Inflammatory macrophage treated with lipopolysaccharide for 1 hour (primary cell): ENCODE measurements around the gene A2ML1.
"Not testable (repeated sequence)": the region's sequence is repeated elsewhere in the genome, so short reads cannot be mapped to it uniquely, and the experiment has no call there.

ENCODE experiments used
- DNase-seq, 2 donors: peaks; one replicate each; pipeline ENCODE4 v3.0.0-alpha.2; 2020 to 2022

A2ML1 gene

DNA sequence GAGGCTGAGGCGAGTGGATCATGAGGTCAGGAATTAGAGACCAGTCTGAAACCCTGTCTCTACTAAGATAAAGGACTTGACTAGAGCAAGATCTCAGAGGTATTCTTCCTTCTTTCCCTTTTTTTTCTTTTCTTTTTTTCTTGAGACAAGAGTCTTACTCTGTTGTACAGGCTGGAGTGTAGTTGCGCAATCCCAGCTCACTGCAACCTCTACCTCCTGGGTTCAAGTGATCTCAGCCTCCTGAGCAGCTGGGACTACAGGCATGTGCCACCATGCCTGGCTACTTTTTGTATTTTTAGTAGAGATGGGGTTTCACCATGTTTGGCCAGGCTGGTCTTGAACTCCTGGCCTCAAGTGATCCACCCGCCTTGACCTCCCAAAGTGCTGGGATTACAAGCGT, 37.0 kb downstream of the A2ML1 start:
- DNase-seq, result not testable (repeated sequence)

DNA sequence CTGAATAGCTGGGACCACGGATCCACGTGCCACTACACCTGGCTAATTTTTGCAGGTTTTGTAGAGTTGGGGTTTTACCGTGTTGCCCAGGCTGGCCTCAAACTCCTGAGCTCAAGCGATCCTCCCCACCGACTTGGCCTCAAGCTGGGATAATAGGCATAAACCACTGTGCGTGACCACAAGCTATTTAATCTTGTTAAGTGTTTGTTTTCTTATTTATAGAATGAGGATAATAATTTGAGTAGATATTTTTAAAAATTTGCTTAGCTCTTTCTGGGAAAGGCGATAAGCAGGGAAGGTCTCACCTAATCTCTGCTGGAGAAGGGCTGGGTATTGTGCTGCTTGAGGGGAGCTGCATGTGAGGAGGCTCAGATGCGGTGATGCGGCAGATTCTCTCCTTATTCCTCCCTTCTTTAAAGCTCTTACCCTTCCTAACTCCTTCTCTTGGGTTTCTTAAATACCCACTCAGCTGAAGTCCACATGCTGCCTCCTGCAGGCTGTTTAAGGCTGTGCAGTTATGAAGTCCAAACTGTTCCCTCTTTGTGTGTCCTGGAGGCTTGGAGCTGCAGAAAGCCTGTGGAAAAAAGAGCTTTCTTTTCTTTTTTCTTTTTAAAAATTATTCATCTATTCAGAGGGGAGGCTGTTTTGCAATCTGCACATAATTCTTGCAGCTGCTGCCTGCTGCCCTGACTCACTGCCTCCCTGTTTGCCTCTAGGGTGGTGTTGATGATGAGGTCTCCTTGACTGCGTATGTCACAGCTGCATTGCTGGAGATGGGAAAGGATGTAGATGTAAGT, 37.9 kb downstream of the A2ML1 start:
- DNase-seq, result peak; percentile 32 to 72

- DNase-seq, result no peak
These were observed 44.0 kb downstream of the A2ML1 start for GRCh38 chr12:8866429-8866828.

- no peak for DNase-seq
These were observed 44.6 kb downstream of the A2ML1 start for GRCh38 chr12:8867009-8867408.

DNA sequence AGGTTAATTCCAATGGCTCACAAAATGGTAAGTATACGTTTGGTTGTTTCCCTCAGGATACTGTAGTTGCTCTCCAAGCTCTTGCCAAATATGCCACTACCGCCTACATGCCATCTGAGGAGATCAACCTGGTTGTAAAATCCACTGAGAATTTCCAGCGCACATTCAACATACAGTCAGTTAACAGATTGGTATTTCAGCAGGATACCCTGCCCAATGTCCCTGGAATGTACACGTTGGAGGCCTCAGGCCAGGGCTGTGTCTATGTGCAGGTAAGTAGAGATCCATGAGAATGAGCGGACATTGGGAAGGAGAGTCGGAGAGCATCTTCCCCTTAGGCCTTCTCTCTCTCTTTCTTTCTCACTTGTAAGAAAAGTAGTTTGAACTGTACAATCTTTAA, 45.4 kb downstream of the A2ML1 start:
- DNase-seq, result no peak

DNA sequence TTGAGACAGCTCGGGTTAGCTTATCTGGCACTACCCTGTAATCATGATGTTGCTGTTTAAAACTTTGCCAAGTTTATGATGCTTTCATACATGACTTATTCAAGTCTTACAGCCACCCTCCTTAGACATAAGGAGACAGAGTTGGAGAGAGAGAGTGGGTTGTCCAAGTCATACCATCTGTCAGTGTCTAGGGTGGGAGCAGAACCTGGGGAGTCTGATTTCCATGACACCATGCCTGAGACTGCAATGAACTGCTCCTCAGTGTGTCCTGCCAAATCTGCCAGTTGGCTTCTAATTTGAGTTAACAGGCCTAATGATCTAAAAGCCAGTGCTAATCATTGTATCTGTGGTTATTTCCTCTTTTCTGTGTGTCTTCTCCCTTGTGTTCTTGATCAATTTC, 48.2 kb downstream of the A2ML1 start:
- DNase-seq, result peak in 1 of 2 donors; percentile 15

DNA sequence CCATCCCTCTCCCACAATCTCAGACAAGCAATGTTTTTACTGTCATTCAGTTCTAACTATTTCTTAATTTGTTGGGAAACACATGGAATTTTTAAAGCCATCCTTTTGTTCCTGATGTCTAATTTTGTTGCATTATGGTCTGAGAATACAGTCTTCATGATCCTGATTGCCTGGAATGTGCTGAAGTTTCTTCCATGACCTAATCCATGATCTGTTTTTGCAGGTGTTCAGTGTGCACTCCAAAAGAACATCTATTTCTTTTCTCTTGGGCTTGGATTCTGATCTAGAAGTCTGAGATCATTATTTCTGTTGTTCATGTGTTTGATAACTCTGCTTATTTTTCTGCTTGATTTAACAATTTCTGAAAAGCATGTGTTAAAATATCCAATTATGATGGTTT, 48.6 kb downstream of the A2ML1 start:
- DNase-seq, result no peak

- no peak for DNase-seq
These were observed 54.5 kb downstream of the A2ML1 start for GRCh38 chr12:8876887-8877286.

DNA sequence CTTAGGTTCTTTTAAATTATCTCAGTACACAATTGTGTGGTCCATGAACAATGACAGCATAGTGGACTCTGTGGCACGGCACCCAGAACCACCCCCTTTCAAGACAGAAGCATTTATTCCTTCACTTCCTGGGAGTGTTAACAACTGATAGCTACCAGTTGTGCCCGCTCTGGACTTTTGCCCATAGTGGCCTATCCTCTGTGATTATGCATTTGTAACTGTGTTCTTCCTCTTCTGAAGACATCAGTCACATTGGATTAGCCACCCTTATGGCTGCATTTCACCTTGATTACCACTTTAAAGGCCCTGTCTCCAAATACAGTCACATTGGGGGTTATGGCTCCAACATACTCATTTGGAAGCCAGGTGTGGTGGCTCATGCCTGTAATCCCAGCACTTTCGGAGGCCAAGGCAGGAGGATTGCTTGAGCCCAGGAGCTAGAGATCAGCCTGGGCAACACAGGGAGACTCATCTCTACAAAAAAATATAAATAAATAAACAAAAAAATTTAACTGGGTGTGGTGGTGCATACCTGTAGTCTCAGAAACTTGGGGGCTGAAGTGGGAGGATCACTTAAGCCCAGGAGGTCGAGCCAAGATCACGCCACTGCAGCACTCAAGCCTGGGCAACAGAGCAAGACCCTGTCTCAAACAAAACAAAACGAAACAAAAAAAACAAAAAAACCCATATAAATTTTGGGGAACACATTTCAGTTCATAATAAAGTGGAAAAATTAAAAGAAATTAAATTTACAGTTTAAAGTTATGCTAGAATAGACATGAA, 64.3 kb downstream of the A2ML1 start:
- no peak for DNase-seq

GRCh38 chr12:8887285-8887715, 64.9 kb downstream of the A2ML1 start:
- DNase-seq, result peak in 1 of 2 donors; percentile 30

DNA sequence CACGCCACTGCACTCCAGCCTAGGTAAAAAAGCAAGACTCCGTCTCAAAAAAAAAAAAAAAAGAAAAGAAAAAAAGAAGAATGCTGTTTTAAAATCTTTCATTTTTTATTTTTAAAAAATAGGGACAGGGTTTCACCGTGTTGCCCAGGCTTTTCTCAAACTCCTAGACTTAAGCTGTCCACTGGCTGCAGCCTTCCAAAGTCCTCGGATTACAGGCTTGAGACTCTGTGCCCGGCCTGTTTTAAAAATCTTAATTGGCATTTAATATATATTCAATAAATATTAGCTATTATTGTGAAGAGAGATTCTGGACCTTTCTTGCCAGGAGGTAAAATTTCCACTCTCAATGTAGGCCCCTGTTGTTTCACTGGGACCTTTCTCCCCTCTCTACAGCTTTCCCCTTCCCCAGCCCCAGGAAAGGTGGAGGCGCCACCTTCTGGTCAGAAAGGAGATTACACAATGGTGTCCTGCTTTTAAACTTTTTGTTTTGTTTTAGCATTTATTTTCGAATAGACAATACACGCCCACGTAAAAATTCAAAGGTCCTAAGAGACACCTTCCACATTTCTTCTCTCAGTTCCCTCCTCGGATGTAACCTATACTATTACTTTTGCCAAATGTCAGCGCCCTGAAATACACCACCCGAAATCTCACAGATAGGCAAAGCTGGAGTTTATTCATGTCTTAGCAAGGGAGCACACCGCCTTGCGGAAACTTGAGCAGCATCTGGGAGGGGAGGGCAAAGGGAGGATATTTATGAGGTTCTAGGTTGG, 68.1 kb downstream of the A2ML1 start:
- DNase-seq, result peak; percentile 59 to 89

DNA sequence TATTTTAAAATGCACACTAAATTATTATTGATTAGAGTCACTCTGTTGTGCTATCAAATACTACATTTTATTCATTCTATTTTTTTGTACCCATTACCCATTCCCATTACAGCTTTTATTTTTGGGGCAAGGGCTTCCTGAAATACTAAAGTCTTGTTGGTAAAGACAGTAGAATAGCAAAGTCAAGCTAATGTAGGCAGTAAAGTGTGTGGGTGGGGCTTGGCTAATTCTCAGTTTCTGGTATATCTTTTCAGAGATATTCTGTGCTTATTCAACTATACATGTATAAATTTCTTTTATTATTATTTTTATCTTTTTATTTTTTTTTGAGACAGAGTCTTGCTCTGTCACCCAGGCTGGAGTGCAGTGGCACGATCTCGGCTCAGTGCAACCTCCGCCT, 69.6 kb downstream of the A2ML1 start:
- DNase-seq, result peak in 1 of 2 donors; percentile 38

DNA sequence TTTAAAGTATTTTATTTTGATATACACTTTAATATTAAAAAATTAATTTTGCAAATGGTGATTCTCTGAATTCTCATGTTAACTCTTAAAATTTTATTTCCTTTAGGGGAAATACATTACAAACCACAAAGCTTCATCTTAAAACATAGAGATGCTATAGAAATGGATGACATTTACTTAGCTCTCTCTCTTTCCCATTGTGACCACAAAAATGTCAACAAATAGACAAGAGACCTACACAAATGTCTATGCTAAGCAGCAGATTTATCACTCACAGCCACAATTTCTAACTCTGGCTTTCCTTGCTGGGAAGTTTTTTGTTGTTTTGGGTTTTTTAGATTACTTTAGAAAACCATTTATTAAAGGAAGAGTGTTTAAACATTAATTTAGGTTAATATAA, 72.0 kb downstream of the A2ML1 start:
- no peak for DNase-seq

- DNase-seq, result no peak
These were observed 72.6 kb downstream of the A2ML1 start for GRCh38 chr12:8894986-8895385.

GRCh38 chr12:8897081-8897480, 74.7 kb downstream of the A2ML1 start:
- DNase-seq, result peak in 1 of 2 donors; percentile 39

DNA sequence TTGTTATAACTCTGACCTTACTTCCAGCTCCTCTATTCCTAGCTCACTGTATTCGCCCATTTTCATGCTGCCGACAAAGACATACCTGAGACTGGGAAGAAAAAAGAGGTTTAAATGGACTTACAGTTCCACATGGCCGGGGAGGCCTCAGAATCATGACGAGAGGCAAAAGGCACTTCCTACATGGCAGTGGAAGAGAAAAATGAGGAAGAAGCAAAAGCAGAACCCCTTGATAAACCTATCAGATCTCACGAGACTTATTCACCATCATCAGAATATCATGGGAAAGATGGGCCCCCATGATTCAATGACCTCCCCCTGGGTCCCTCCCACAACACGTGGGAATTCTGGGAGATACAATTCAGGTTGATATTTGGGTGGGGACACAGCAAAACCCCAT, 77.4 kb downstream of the A2ML1 start:
- DNase-seq, result peak in 1 of 2 donors; percentile 31

GRCh38 chr12:8902703-8903102, 80.3 kb downstream of the A2ML1 start:
- peak; percentile 93 to 96 for DNase-seq

- DNase-seq, result peak in 1 of 2 donors; percentile 23
These were observed 81.2 kb downstream of the A2ML1 start for GRCh38 chr12:8903646-8904045.

DNA sequence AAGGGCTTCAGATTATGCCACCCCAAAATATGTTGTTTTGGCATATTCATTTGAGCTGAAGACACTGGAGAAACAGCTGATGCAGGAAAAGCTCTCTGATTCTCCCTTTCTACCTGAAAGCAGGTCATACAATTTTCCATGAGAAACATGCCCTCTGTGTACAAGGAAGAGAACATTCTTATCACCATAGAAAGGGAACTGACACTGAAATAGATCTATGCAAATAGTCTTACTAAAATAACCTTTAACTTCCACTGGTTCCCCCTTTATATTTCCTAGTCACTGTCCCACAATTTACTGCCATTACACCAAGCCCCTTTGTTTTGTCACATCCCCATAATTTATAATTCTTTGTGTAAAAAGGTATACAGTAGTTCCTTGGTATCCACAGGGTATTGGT, 82.2 kb downstream of the A2ML1 start:
- peak; percentile 26 to 35 for DNase-seq

GRCh38 chr12:8905546-8905945, 83.1 kb downstream of the A2ML1 start:
- DNase-seq, result no peak

DNA sequence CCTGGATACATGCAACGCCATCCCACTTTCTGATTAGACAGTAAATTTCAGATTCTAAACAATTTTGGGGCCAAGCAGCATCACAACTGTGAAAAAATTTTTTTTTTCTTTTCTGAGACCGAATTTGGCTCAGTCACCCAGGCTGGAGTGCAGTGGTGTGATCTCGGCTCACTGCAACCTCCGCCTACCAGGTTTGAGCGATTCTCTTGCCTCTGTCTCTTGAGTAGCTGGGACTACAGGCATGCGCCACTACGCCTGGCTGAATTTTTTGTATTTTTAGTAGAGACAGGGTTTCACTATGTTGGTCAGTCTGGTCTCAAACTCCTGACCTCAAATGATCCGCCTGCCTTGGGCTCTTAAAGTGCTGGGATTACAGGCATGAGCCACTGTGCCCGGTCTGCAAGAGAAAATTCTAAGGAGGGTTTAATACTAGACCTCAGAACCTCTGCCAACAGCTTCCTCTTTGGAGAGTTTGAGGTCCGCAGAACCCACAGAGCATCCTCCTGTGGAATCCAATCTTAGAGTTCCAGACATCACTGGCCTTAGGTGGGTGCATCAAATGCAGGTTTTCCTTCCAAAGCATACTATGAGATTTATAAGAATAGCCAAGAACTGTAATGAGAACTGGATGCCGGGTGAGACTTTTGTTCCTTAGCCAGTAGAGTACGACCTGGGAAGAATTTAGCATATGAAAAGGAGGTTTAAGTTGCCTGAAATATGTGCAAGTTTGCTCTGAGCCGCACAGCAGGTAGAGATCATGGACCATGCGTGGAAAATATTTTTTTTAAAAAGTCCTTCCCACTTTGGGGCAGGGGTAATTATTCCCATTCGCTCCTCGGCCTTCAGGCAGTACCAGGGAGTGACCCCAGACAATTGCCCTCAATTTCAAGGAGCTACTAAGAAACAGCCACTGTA, 84.1 kb downstream of the A2ML1 start:
- no peak for DNase-seq

DNA sequence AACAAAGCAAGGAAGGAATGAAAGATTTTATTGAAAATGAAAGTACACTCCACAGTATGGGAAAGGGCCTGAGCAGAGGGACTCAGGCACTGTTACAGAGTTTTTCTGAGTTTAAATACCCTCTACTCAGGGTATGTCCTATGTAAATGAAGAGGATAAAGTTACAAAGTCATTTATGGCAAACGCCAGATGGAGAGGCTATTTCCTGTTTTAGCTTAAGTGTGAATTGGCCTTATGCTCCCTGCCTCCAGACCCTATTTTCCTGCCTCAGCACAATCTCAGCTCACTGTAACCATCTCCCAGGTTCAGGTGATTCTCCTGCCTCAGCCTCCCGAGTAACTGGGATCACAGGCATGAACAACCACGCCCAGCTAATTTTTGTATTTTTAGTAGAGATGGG, 85.1 kb downstream of the A2ML1 start:
- DNase-seq, result no peak
